ENCODE measurements around the gene HOXD8.
A peak's percentile ranks its signal among the peaks of the same experiment; 100 is the strongest.

- no peak for TF ChIP-seq CTCF (IDR thresholded peaks at IDR 0.05; ENCODE audit: control extremely low read depth in 1 of 3, insufficient read depth in 1 of 3, low read depth in 1 of 3, low read length in 3 of 3)
- no peak for TF ChIP-seq ATF2 (IDR thresholded peaks at IDR 0.05; ENCODE audit: low read length)
- no peak for TF ChIP-seq POLR2A (IDR thresholded peaks at IDR 0.05; ENCODE audit: control extremely low read depth in 1 of 2, low read depth in 2 of 2, low read length in 2 of 2)
- TF ChIP-seq EZH2 (IDR thresholded peaks at IDR 0.05; ENCODE audit: low read depth, low read length, severe bottlenecking), result peak; percentile 83
- TF ChIP-seq YY1 (IDR thresholded peaks at IDR 0.05; ENCODE audit: low read depth, low read length), result peak; percentile 16; the same call in 1 of the 2 replicates
- TF ChIP-seq RBBP5 (IDR thresholded peaks at IDR 0.05; ENCODE audit: borderline replicate concordance, low read depth, low read length), result no peak
- no peak for TF ChIP-seq RFX5 (IDR thresholded peaks at IDR 0.05; ENCODE audit: borderline replicate concordance, low read depth, low read length)
Observed at GRCh38 chr2:176128982-176129796, at the start of gene HOXD8.
